Prostate gland (tissue), 2 donors: ENCODE results near the gene AMY1C.
"Not testable (repeated sequence)": the region's sequence is repeated elsewhere in the genome, so short reads cannot be mapped to it uniquely, and the experiment has no call there.

ENCODE experiments used
- CTCF ChIP-seq, 4 experiments: fragments of 200-600 bp in 2 of 4; fragments of 450-650 bp in 2 of 4; sonication (generic) in 2 of 4; IDR thresholded peaks; 1 replicate in 3 of 4; 2 replicates in 1 of 4; pipeline ENCODE4 v1.5.1; 2016 to 2019; ENCODE audit warnings: antibody characterized with exemption in 4 of 4, mild to moderate bottlenecking in 2 of 4, moderate library complexity in 2 of 4
- POLR2A ChIP-seq: fragments of 450-650 bp; IDR thresholded peaks from one replicate; pipeline ENCODE4 v1.6.1; 2016; ENCODE audit warnings: antibody characterized with exemption, mild to moderate bottlenecking

- TF ChIP-seq CTCF (IDR thresholded peaks at IDR 0.05); POLR2A: not testable (repeated sequence)
These were observed 1.4 kb upstream of the AMY1C start for GRCh38 chr1:103748273-103748672.
